ENCODE measurements around the gene SLIT2.

Gene SLIT2

GRCh38 chr4:20251796-20252655, at the start of gene SLIT2:
TSS of gene SLIT2 (plus strand) at chr4:20251905. CDS start at chr4:20253816, 1,911 bp downstream.
- DNase-seq, result no peak

- no peak for DNase-seq
Measured at GRCh38 chr4:20203508-20203907, 48.2 kb upstream of the SLIT2 start.

- DNase-seq, result no peak
Measured at GRCh38 chr4:20217521-20217920, 34.2 kb upstream of the SLIT2 start.

- DNase-seq, result no peak
Measured at GRCh38 chr4:20217951-20218350, 33.8 kb upstream of the SLIT2 start.

- DNase-seq, result no peak
Measured at GRCh38 chr4:20219521-20219920, 32.2 kb upstream of the SLIT2 start.

GRCh38 chr4:20237894-20238537, 13.7 kb upstream of the SLIT2 start:
- no peak for DNase-seq

GRCh38 chr4:20248155-20248558, 3.5 kb upstream of the SLIT2 start:
- no peak for DNase-seq

GRCh38 chr4:20249333-20249732, 2.4 kb upstream of the SLIT2 start:
- DNase-seq, result no peak

GRCh38 chr4:20251031-20251795, 492 bp upstream of the SLIT2 start:
- no peak for DNase-seq

GRCh38 chr4:20252656-20253282, 1.1 kb downstream of the SLIT2 start:
- DNase-seq, result no peak

- DNase-seq, result no peak
Measured at GRCh38 chr4:20253283-20253734, 1.6 kb downstream of the SLIT2 start.

GRCh38 chr4:20253735-20254409, 2.2 kb downstream of the SLIT2 start:
- DNase-seq, result no peak

GRCh38 chr4:20254511-20255250, 3.0 kb downstream of the SLIT2 start:
- DNase-seq, result no peak

GRCh38 chr4:20255251-20255586, 3.5 kb downstream of the SLIT2 start:
- DNase-seq, result no peak

- no peak for DNase-seq
Measured at GRCh38 chr4:20255823-20256222, 4.1 kb downstream of the SLIT2 start.

GRCh38 chr4:20256381-20256881, 4.7 kb downstream of the SLIT2 start:
- no peak for DNase-seq

- DNase-seq, result no peak
Measured at GRCh38 chr4:20259707-20260106, 8.0 kb downstream of the SLIT2 start.

- DNase-seq, result no peak
Measured at GRCh38 chr4:20260821-20261220, 9.1 kb downstream of the SLIT2 start.

- DNase-seq, result no peak
Measured at GRCh38 chr4:20262221-20262620, 10.5 kb downstream of the SLIT2 start.

GRCh38 chr4:20264688-20265087, 13.0 kb downstream of the SLIT2 start:
- no peak for DNase-seq

- no peak for DNase-seq
Measured at GRCh38 chr4:20265726-20266125, 14.0 kb downstream of the SLIT2 start.
